Activated CD4-positive, alpha-beta T cell treated with anti-CD3 and anti-CD28 coated beads, Interleukin-2, amount 50 U/mL, for 16 hours (primary cell): Measurements from ENCODE around the gene RANBP1.

Source experiments
- DNase-seq: peaks from one replicate; pipeline ENCODE4 v3.0.0-alpha.2; 2020

The RANBP1 gene

GRCh38 chr22:20109411-20110358 is 6.2 kb upstream of the RANBP1 start:
- no peak for DNase-seq

- no peak for DNase-seq
Observed at GRCh38 chr22:20110359-20110985, 5.4 kb upstream of the RANBP1 start.

GRCh38 chr22:20111045-20111688 is 4.7 kb upstream of the RANBP1 start:
- DNase-seq, result no peak

- DNase-seq, result no peak
Observed at GRCh38 chr22:20111689-20112622, 3.9 kb upstream of the RANBP1 start.

GRCh38 chr22:20112623-20113511 is 3.0 kb upstream of the RANBP1 start:
- DNase-seq, result no peak

GRCh38 chr22:20113551-20114310 is 2.2 kb upstream of the RANBP1 start:
- DNase-seq, result no peak

- no peak for DNase-seq
Observed at GRCh38 chr22:20114506-20115475, 1.1 kb upstream of the RANBP1 start.

- no peak for DNase-seq
Observed at GRCh38 chr22:20116376-20116950, 559 bp downstream of the RANBP1 start.

GRCh38 chr22:20116951-20117632 is 1.2 kb downstream of the RANBP1 start, which contains the start of gene TRMT2A:
Gene TRMT2A (minus strand): TSS chr22:20117226. CDS start chr22:20116906, 320 bp downstream.
- peak; percentile 98 for DNase-seq

GRCh38 chr22:20117633-20118299 is 1.9 kb downstream of the RANBP1 start:
- DNase-seq, result peak; percentile 61

- no peak for DNase-seq
Observed at GRCh38 chr22:20118300-20119020, 2.6 kb downstream of the RANBP1 start.

- DNase-seq, result no peak
Observed at GRCh38 chr22:20121856-20122415, 6.0 kb downstream of the RANBP1 start.

GRCh38 chr22:20123366-20124082 is 7.6 kb downstream of the RANBP1 start:
- no peak for DNase-seq

- DNase-seq, result no peak
Observed at GRCh38 chr22:20124083-20124787, 8.3 kb downstream of the RANBP1 start.
